GM21390 (cell line): ENCODE data around the gene ARHGAP40.

ENCODE experiments used
- ATAC-seq: cut with Tn5 transposase; IDR thresholded peaks from one replicate; pipeline ENCODE4 v1.9.1; 2021; ENCODE audit not compliant: unreplicated experiment

The ARHGAP40 gene

GRCh38 chr20:38673725-38674091, 72.1 kb downstream of the ARHGAP40 start:
- ATAC-seq = no peak

- no peak for ATAC-seq
Measured at GRCh38 chr20:38674092-38674764, 72.6 kb downstream of the ARHGAP40 start.

DNA sequence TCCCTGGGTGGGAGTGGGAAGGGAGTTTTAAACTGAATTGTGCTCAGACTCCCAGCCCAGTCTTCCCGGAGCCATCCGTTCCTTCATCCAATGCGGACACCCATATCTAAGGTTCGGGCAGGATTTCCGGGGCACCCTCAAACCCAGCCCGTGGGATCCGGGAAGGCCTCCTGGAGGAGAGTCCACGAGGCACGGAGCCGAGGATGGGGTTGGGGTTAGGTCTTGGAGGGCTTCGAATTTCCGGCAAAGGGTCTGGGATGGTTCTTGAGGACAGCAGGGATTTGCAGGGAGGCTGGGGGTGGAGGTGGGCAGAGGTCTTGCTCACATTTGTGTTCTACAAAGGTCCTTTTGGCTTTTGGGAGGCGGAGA, 73.1 kb downstream of the ARHGAP40 start:
- ATAC-seq = no peak

DNA sequence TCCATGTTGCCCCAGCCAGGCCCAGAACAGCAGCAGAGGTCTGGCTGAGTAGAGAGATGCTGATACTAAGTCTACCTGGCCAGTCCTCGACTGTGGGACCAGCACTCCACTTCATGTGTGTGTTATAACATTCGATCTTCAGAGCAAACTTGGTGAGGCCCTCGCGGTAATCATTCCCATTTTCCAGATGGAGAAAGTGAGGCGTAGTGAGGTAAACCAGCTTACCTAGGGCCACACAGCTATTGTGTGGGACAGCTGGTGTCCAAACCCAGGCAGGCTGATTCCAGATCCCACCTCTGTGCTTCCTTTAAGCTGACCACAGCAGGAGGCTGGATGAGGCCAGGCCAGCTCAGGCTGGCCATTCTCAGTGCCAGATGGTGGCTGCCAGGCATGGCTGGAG, 75.0 kb downstream of the ARHGAP40 start:
- ATAC-seq = no peak

DNA sequence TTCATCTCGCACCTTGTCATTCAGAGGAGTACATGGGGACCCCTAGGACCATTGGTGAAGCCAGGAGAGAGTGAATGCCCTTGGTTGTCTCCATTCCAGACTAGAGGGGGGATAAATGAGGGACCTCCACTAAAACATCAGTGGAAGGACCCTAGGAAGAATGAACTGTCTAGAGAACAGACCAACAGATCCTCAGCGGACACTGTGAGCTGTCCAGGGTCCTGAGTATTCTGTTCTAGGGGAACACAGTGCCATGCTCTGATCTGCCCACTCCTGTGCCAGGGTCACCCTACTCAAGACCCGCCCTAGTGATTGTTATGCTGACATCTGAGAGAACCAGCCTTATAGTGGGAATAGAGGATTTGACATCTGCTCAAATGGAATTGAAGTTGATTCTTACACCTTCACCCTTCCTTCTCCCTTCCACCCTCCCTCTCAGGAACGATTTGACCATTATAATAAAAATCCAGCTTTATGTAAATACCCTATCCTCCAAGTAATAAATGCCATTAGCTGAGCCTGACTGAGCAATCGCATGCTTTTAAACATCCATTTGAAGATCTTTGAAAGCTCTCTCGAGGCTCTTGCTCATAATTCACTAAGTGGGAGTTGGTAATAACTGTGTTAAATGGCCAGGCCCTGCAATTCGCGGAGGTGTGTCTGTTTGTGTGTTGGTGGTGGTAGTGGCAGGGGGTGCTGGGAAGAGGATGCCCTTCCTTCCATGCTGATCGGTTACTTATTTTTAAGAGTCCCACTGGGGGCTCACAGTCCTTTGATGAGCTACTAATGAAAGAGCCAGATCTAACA, 79.1 kb downstream of the ARHGAP40 start:
- ATAC-seq = no peak

DNA sequence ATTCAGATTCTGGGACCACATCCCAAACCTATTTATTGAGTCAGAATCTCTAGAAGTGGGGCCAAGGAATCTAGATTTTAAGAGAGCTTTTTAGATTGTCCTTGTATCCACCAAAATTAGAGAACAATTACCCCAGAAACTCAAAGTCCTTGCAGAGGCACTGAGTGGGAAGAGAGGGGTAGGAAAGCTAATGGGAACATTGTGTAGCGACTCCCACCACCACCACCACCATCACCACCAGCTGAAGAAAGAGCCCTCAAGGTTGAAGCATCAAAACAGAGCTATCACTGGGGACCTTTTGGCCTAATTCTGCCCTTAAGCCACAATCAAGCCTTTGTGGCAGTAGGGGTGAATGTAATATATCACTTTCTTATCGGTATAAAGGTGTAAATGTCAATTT, 83.7 kb downstream of the ARHGAP40 start:
- no peak for ATAC-seq

DNA sequence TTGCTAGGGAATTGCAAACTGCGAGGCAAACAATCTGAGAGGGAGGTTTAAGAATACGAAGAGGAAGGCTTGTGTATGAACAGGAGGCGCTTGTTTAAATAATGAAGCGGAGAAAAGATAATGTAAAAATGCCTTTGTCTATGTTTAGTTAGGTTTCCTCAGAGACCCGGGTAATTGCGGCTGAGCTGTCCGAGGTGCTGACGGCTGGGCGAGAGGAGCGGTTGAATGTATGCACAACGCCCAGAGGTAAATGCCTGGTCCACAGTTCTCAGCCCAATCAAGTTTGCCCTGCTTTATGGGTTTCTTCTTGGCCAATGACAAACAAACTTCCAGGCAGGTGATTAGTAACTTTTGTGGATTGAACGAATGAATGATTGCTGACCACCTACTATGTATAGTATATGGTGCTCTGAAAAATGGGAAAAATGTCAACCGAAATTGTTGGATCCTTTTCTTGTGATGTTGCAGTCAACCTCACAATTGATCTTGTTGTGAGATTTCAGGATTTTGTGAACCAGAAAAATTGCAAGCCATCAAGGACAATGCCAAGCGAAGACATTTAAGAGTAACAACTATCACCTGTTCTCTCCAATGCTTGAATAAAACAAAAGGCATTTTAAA, 84.4 kb downstream of the ARHGAP40 start:
- ATAC-seq = no peak

DNA sequence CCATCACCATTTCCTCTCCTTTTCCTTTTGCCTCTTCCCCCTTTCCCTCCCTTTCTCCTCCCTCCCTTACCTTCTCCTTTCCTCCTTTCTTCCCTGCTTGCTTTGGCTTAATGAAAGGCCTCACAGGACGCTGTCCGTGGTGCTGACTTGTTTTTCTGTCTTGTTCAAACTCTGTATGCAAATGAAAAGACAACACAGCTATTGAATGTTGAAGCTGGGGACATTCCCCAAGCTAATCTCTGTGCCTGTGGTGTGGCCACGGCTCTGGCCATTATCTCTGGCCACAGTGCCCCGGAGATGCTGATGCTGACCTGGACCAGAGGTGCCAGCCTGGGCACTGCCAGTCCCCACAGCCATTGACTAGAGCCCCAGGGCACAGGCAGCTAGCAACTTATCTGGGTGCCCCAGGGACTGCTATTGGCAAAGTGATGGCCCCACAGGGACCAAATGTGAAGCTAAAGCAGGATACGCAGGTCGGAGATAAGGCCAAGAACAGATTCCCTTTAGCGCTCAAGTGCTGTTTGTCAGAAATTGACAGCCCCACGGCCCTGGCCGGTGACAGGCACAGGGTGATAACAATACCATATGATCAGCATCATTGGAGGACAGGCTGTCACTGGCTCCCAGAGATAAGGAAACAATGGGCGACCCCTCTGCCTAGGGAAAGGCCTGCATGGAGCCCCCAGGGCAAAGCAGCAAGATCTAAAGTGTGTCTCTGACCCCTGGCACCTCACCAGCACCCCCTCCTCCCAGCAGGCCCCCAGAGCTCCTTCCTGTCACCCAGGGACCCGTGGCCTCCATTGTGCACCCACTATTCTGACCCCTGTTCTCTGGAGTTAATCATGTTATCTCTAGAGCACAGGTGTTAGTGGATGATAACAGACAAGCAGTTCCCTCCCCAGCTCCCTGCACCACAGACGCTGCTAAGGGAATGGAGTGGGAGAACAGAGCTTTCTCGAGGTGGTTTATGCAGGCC, 91.1 kb downstream of the ARHGAP40 start:
- no peak for ATAC-seq

DNA sequence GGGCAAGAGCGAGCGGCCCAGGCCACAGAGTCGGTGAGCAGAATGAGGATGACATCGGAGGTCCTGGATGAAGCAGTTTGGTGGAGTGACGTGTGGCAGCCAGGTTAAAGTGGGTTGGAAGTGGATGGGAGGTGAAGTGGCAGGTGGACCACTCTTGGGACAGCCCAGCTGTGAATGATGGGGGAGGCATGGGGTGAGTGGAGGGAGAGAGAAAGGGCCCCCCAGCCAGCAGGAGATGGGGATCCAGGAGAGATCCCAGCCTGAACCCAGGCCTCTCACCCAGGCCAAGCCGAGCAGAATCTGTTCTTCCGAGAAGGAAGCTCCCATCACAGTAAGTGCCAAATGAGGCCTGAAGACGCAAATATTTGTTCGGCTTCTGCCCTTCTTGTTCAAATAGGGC, 95.7 kb downstream of the ARHGAP40 start:
- no peak for ATAC-seq

- no peak for ATAC-seq
Measured at GRCh38 chr20:38698541-38698940, 96.9 kb downstream of the ARHGAP40 start.

DNA sequence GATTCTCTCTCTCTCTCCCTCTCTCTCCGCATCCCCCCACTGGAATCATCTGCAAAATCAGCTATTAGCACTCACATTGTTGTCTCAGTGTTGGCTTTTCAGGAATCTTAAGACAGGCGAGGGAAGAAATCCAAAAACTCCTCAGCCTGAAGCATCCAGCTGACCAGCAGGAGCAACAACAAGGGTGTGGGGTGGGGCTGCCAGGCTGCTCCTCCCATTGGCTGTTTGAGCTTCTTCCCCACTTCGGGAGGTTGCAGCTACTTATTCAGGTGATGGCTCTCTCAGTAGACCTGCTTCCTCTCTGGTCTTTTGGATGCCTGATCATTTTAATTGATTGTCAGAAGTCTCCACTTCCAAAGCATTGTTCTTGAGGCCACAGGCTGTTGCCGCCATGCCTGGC, 98.5 kb downstream of the ARHGAP40 start:
- ATAC-seq = no peak
